Mesothelial cell of epicardium (in vitro differentiated cells): Measurements from ENCODE around the gene UCHL5. TPM values are rescaled to one million over a fixed set of nuclear protein-coding genes. Genes with fewer than 3 reads are reported as not detected.
"Not testable (repeated sequence)": the region's sequence is repeated elsewhere in the genome, so short reads cannot be mapped to it uniquely, and the experiment has no call there.

Experiments
- DNase-seq, 2 experiments: peaks; one replicate each; pipeline ENCODE4 v3.0.0; 2021; ENCODE audit warnings: low spot score in 2 of 2; ENCODE audit not compliant: unreplicated experiment in 2 of 2
- H3K27ac Mint-ChIP-seq: 2 replicates; pipeline ENCODE4 v1.8.0; 2021; ENCODE audit warnings: mixed read lengths
- H3K27me3 Mint-ChIP-seq: 2 replicates; pipeline ENCODE4 v1.8.0; 2021; ENCODE audit warnings: low read depth, mixed read lengths
- H3K36me3 Mint-ChIP-seq: 2 replicates; pipeline ENCODE4 v1.8.0; 2021; ENCODE audit warnings: mixed read lengths
- H3K4me1 Mint-ChIP-seq: 2 replicates; pipeline ENCODE4 v1.8.0; 2021; ENCODE audit warnings: mixed read lengths
- H3K4me3 Mint-ChIP-seq: 2 replicates; pipeline ENCODE4 v1.8.0; 2021; ENCODE audit warnings: mild to moderate bottlenecking, moderate library complexity, mixed read lengths
- H3K9me3 Mint-ChIP-seq: 2 replicates; pipeline ENCODE4 v1.8.0; 2021; ENCODE audit warnings: mixed read lengths
- total RNA-seq: library from RNA; stranded (reverse); gene quantifications from 3 replicates; pipeline ENCODE4 v1.2.1, GENCODE V29; 2021
- TF ChIP-seq, protein P1 (sequence below): fragments of 200-600 bp; sonication (generic); IDR thresholded peaks from one replicate; pipeline ENCODE4 v1.5.0; 2021; ENCODE audit warnings: antibody characterized with exemption; ENCODE audit not compliant: unreplicated experiment

The UCHL5 gene
- total RNA-seq, 1 donor from 2014 or later = 29.7 TPM

DNA sequence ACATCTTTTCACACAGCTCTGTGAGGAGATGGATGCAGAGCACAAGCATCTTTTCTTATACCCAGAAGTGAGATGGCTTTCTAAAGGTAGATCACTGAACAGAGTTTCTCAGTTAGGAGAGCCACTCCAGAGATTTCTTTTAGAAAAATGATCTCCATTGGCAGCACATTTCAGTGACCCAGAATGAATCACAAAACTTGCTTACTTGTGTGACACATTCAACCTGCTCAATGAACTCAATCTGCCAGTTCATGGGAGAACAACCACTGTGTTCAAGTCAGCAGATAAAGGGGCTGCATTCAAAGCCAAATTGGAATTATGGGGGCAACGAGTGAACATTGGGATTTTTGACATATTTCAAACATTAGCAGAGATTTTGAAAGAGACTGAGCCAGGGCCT lies 78.3 kb downstream of the UCHL5 start:
- no peak overlapping the region for H3K4me3 Mint-ChIP-seq
- no peak for DNase-seq

DNA sequence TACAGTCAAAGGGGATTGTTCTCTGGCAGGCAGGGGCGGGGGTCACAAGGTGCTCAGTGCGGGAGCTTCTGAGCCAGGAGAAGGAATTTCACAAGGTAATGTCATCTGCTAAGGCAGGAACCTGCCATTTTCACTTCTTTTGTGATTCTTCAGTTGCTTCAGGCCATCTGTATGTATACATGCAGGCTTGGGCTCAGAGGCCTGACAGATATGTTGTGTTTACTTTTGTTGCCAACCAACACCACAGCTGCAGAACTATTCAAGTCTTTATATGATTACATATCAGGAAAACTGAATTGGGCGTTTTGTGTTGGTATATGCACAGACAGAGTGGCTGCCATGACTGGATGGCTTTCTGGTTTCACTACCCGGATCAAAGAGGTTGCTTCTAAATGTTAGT lies 78.8 kb downstream of the UCHL5 start:
- DNase-seq, H3K4me1 Mint-ChIP-seq, H3K27me3 Mint-ChIP-seq, H3K27ac Mint-ChIP-seq, H3K4me3 Mint-ChIP-seq, H3K36me3 Mint-ChIP-seq, H3K9me3 Mint-ChIP-seq: not testable (repeated sequence)

More for the DNA sequence above, 78.3 kb downstream of the UCHL5 start:
- TF ChIP-seq, protein P1, sequence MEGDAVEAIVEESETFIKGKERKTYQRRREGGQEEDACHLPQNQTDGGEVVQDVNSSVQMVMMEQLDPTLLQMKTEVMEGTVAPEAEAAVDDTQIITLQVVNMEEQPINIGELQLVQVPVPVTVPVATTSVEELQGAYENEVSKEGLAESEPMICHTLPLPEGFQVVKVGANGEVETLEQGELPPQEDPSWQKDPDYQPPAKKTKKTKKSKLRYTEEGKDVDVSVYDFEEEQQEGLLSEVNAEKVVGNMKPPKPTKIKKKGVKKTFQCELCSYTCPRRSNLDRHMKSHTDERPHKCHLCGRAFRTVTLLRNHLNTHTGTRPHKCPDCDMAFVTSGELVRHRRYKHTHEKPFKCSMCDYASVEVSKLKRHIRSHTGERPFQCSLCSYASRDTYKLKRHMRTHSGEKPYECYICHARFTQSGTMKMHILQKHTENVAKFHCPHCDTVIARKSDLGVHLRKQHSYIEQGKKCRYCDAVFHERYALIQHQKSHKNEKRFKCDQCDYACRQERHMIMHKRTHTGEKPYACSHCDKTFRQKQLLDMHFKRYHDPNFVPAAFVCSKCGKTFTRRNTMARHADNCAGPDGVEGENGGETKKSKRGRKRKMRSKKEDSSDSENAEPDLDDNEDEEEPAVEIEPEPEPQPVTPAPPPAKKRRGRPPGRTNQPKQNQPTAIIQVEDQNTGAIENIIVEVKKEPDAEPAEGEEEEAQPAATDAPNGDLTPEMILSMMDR = no peak
- Mint-ChIP-seq H3K36me3 (peaks cover 2% of the 10 kb centered on the region), H3K4me1 (no peaks in the 10 kb centered on the region), H3K9me3 (no peaks in the 10 kb centered on the region), H3K27ac (no peak overlapping the region), H3K27me3 (no peaks in the 10 kb centered on the region)

DNA sequence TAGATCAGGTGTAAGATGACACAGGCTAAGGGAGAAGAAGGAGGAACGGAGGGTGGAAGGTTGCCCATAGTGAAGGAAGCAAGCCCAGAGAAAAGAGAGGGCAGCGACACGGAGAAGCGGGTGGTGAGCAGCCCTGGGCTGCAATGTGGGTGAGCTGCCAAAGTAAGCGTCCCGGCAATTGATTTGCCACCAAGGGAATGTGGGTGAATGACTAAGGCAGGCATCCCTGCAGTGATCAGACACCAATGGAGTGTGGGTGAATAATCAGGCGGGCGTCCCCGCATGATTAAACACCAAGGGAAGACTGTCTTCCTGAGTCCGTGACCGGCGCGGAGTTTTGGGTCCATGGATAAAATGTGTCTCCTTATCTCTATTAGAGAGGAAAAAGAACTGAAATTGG lies 79.6 kb downstream of the UCHL5 start:
- Mint-ChIP-seq H3K9me3 (no peaks in the 10 kb centered on the region), H3K27me3 (no peaks in the 10 kb centered on the region), H3K27ac (no peak overlapping the region), H3K4me1 (no peaks in the 10 kb centered on the region), H3K36me3 (peaks cover 2% of the 10 kb centered on the region), H3K4me3 (no peak overlapping the region)
- DNase-seq = no peak
- TF ChIP-seq, protein P1 = no peak

DNA sequence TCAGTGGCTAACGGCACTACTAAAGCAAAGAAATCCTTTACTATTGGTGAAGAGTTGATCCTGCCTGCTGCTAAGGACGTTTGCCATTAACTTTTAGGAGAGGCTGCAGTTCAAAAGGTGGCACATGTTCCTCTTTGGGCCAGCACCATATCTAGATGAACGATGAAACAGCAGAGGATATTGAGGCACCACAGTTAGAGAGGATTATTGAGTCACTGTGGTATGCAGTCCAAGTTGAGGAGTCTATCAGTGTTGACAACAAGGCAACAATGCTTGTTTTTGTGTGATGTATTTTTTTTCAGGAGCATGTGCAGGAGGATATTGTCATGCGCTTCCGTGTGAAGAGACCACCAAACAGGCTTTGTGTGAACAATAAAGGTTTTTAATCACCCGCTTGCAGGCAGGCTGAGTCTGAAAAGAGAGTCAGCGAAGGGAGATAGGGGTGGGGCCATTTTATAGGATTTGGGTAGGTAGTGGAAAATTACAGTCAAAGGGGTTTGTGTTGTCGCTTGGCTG lies 80.9 kb downstream of the UCHL5 start:
- Mint-ChIP-seq H3K27ac (no peak overlapping the region), H3K9me3 (no peaks in the 10 kb centered on the region), H3K4me1 (no peaks in the 10 kb centered on the region), H3K36me3 (peaks cover 2% of the 10 kb centered on the region), H3K4me3 (no peak overlapping the region), H3K27me3 (no peaks in the 10 kb centered on the region)
- DNase-seq = no peak
- TF ChIP-seq, protein P1 = no peak

DNA sequence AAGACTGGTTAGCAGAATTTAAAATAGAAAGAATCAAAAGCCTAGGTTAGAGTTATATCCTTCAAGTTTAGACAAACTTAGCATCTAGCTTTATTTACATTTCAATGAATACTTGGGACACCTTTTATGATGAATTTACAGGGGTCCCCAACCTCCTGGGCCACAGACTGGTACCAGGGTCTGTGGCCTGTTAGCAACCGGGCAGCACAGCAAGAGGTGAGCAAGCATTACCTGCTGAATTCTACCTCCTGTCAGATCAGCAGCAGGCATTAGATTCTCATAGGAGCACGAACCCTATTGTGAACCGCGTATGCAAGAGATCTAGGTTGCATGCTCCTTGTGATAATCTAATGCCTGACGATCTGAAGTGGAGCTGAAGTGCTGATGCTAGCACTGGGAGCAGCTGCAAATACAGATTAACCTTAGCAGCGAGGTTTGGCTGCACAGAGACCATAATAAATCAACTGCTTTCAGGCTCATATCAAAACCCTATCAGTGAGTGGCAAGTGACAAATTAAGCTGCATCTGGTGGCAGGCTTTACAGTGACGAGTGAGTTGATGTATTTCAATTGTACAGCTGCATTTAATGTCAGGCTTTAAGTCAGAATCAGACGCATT lies 82.0 kb downstream of the UCHL5 start:
- no peaks in the 10 kb centered on the region for H3K4me1 Mint-ChIP-seq
- H3K9me3 Mint-ChIP-seq = no peaks in the 10 kb centered on the region
- H3K27me3 Mint-ChIP-seq = no peaks in the 10 kb centered on the region
- no peak for DNase-seq
- no peak overlapping the region for H3K4me3 Mint-ChIP-seq
- H3K36me3 Mint-ChIP-seq = peaks cover 2% of the 10 kb centered on the region
- H3K27ac Mint-ChIP-seq = no peak overlapping the region
- TF ChIP-seq, protein P1 = no peak

DNA sequence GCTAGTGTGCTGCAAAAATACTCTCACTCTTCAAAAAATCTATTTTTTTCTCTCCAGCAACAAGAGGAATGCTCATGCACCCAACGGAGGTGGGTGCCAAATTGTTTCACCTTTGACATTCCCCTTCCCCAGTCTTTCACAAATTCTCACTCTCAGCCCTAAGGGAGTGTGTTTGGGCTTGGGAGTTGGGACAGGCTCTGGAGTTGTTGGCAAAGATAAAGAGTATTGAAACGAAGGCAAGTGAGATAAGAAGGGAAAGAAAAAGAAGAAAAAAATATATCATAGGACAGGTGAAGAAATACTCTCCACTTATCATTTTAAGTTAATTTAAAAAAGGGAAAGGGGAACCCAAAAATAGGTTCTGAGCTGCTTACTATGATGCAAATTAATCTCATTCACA lies 82.6 kb downstream of the UCHL5 start:
- H3K9me3 Mint-ChIP-seq = no peaks in the 10 kb centered on the region
- no peaks in the 10 kb centered on the region for H3K4me1 Mint-ChIP-seq
- H3K27ac Mint-ChIP-seq = no peak overlapping the region
- no peak overlapping the region for H3K4me3 Mint-ChIP-seq
- H3K36me3 Mint-ChIP-seq = peaks cover 2% of the 10 kb centered on the region
- TF ChIP-seq, protein P1 = no peak
- no peaks in the 10 kb centered on the region for H3K27me3 Mint-ChIP-seq
- DNase-seq = no peak
